T-helper 1 cell treated with Interleukin-12 subunit alpha and Interleukin-12 subunit beta and Interleukin-4 antibody, amounts not matched to agents 30 ng/mL and 1 ng/mL, for 36 hours (primary cell): ENCODE data around the gene TNFAIP8L2. TPM values are rescaled to one million over a fixed set of nuclear protein-coding genes. Genes with fewer than 3 reads are reported as not detected.
"Not testable (repeated sequence)": the region's sequence is repeated elsewhere in the genome, so short reads cannot be mapped to it uniquely, and the experiment has no call there.

Source experiments
- intact Hi-C: fragments of 100-400 bp; cut with micrococcal nuclease; formaldehyde crosslinking; loops from one replicate; pipeline ENCODE4 v1.15.1; 2024
- total RNA-seq: library from RNA; stranded (reverse); gene quantifications from 2 replicates; pipeline ENCODE4 v1.2.3, GENCODE V29; 2022

TNFAIP8L2 gene
- total RNA-seq, 1 donor from 2014 or later = 34.5 TPM

- intact Hi-C loops = no loop called here
These were observed 27.8 kb downstream of the TNFAIP8L2 start for GRCh38 chr1:151184211-151184610.

- intact Hi-C loops = no loop called here
These were observed 30.8 kb downstream of the TNFAIP8L2 start for GRCh38 chr1:151187205-151187604.

GRCh38 chr1:151188667-151189066 lies 32.2 kb downstream of the TNFAIP8L2 start:
- intact Hi-C loops = not testable (repeated sequence)

- intact Hi-C loops = loop anchor here (1.0 to 5.0 kb wide), 6 partner anchors 8 to 267 kb away; partner anchors contain the start of genes PIP5K1A, POGZ, PSMD4 and RFX5
These were observed 33.4 kb downstream of the TNFAIP8L2 start, which contains the start of gene VPS72 for GRCh38 chr1:151189637-151190445. TSS of gene VPS72 (minus strand) at chr1:151190197. CDS start at chr1:151190121, 76 bp downstream.

GRCh38 chr1:151192047-151192446 lies 35.6 kb downstream of the TNFAIP8L2 start:
- intact Hi-C loops = loop anchor here (5.0 kb wide), 1 partner anchor 265 kb away; the partner anchor contains the start of gene POGZ

GRCh38 chr1:151193304-151193703 lies 36.9 kb downstream of the TNFAIP8L2 start:
- intact Hi-C loops = loop anchor here (5.0 kb wide), 1 partner anchor 264 kb away; the partner anchor contains the start of gene POGZ

GRCh38 chr1:151193856-151194255 lies 37.4 kb downstream of the TNFAIP8L2 start:
- intact Hi-C loops = loop anchor here (5.0 kb wide), 1 partner anchor 263 kb away; the partner anchor contains the start of gene POGZ

GRCh38 chr1:151194894-151195594 lies 38.6 kb downstream of the TNFAIP8L2 start:
- intact Hi-C loops = loop anchor here (5.0 kb wide), 1 partner anchor 262 kb away; the partner anchor contains the start of gene POGZ

GRCh38 chr1:151196292-151196800 lies 39.9 kb downstream of the TNFAIP8L2 start:
- intact Hi-C loops = loop anchor here (1.0 kb wide), 2 partner anchors 55 to 145 kb away; no protein-coding TSS in a partner anchor

- intact Hi-C loops = loop anchor here (1.0 to 2.0 kb wide), 9 partner anchors 8 to 201 kb away; partner anchors contain the start of genes CDC42SE1, PSMB4, PSMD4 and RFX5
These were observed 41.4 kb downstream of the TNFAIP8L2 start for GRCh38 chr1:151197863-151198253.

- intact Hi-C loops = loop anchor here (1.0 to 2.0 kb wide), 10 partner anchors 8 to 201 kb away; partner anchors contain the start of genes CDC42SE1, PI4KB, PSMB4 and PSMD4
These were observed 42.0 kb downstream of the TNFAIP8L2 start, which contains the start of gene PIP5K1A for GRCh38 chr1:151198254-151199127. TSS of gene PIP5K1A (plus strand) at chr1:151198552. CDS start at chr1:151198997, 445 bp downstream.

- intact Hi-C loops = loop anchor here (1.0 to 2.0 kb wide), 3 partner anchors 43 to 147 kb away; partner anchors contain the start of genes PI4KB, RFX5 and TNFAIP8L2
These were observed 43.6 kb downstream of the TNFAIP8L2 start for GRCh38 chr1:151199873-151200581.

GRCh38 chr1:151205381-151205965 lies 49.0 kb downstream of the TNFAIP8L2 start:
- intact Hi-C loops = not testable (repeated sequence)

Other genes starting within 250 kb of the TNFAIP8L2 start
- 52.4 and 65.0 TPM in 2 replicates for gene SETDB1, start 230.3 kb upstream of the TNFAIP8L2 start, total RNA-seq
- 175 and 180 TPM in 2 replicates for gene CERS2, start 181.8 kb upstream of the TNFAIP8L2 start, total RNA-seq
- not detected in 2 replicates for gene ANXA9, start 174.4 kb upstream of the TNFAIP8L2 start, total RNA-seq
- gene MINDY1, start 149.7 kb upstream of the TNFAIP8L2 start, total RNA-seq = 27.0 and 27.4 TPM in 2 replicates
- 17.5 and 17.7 TPM in 2 replicates for gene PRUNE1, start 148.2 kb upstream of the TNFAIP8L2 start, total RNA-seq
- 0.95 and 2.6 TPM in 2 replicates for gene BNIPL, start 120.1 kb upstream of the TNFAIP8L2 start, total RNA-seq
- gene C1orf56, start 108.9 kb upstream of the TNFAIP8L2 start, total RNA-seq = 1.0 and 1.2 TPM in 2 replicates
- gene CDC42SE1, start 97.0 kb upstream of the TNFAIP8L2 start, total RNA-seq = 370 and 379 TPM in 2 replicates
- 3.7 and 3.9 TPM in 2 replicates for gene MLLT11, start 96.3 kb upstream of the TNFAIP8L2 start, total RNA-seq
- gene GABPB2, start 85.9 kb upstream of the TNFAIP8L2 start, total RNA-seq = 27.5 and 28.6 TPM in 2 replicates
- gene SEMA6C, start 10.0 kb upstream of the TNFAIP8L2 start, total RNA-seq = 1.1 and 2.2 TPM in 2 replicates
- 2.9 and 3.3 TPM in 2 replicates for gene LYSMD1, start 9.3 kb downstream of the TNFAIP8L2 start, total RNA-seq
- gene SCNM1, start 9.5 kb downstream of the TNFAIP8L2 start, total RNA-seq = 66.5 and 74.8 TPM in 2 replicates
- 2.7 and 4.5 TPM in 2 replicates for gene TMOD4, start 19.3 kb downstream of the TNFAIP8L2 start, total RNA-seq
- 72.0 and 80.4 TPM in 2 replicates for gene VPS72, start 33.5 kb downstream of the TNFAIP8L2 start, total RNA-seq
- 72.1 and 74.9 TPM in 2 replicates for gene PIP5K1A, start 41.9 kb downstream of the TNFAIP8L2 start, total RNA-seq
- gene PSMD4, start 98.1 kb downstream of the TNFAIP8L2 start, total RNA-seq = 200 and 204 TPM in 2 replicates
- 27.0 and 28.6 TPM in 2 replicates for gene ZNF687, start 125.7 kb downstream of the TNFAIP8L2 start, total RNA-seq
- gene PI4KB, start 170.8 kb downstream of the TNFAIP8L2 start, total RNA-seq = 81.2 and 85.5 TPM in 2 replicates
- 118 and 120 TPM in 2 replicates for gene RFX5, start 190.6 kb downstream of the TNFAIP8L2 start, total RNA-seq
- gene SELENBP1, start 216.1 kb downstream of the TNFAIP8L2 start, total RNA-seq = not detected in 2 replicates
- 393 and 396 TPM in 2 replicates for gene PSMB4, start 242.9 kb downstream of the TNFAIP8L2 start, total RNA-seq